Aorta (tissue), 5 donors: ENCODE measurements around the gene GALNTL6. TPM values are rescaled to one million over a fixed set of nuclear protein-coding genes. Genes with fewer than 3 reads are reported as not detected.
A peak's percentile ranks its signal among the peaks of the same experiment; 100 is the strongest.
"Not testable (repeated sequence)": the region's sequence is repeated elsewhere in the genome, so short reads cannot be mapped to it uniquely, and the experiment has no call there.

ENCODE experiments used
- ATAC-seq: fragments of 200-7000 bp; cut with Tn5 transposase; one replicate; pipeline ENCODE4 v1.9.1; 2022; ENCODE audit warnings: moderate library complexity; ENCODE audit not compliant: low FRiP score
- DNase-seq, 2 donors: peaks; one replicate each; pipeline ENCODE4 v3.0.0-alpha.2; 2020
- H3K27ac ChIP-seq, 2 donors: one replicate each; pipeline ENCODE4 v1.5.1; 2013; ENCODE audit warnings: low read length in 2 of 2, mild to moderate bottlenecking in 2 of 2, moderate library complexity in 2 of 2, control low read depth in 1 of 2, inconsistent platforms in 1 of 2, low read depth in 1 of 2
- H3K27me3 ChIP-seq, 2 donors: one replicate each; pipeline ENCODE4 v1.6.1; 2013; ENCODE audit warnings: control low read depth in 1 of 2, low read length in 1 of 2, mild to moderate bottlenecking in 1 of 2, moderate library complexity in 1 of 2; ENCODE audit not compliant: insufficient read depth in 2 of 2, control insufficient read depth in 1 of 2
- H3K36me3 ChIP-seq, 2 donors: one replicate each; pipeline ENCODE4 v1.6.1; 2013; ENCODE audit warnings: control low read depth in 1 of 2, low read length in 1 of 2, mild to moderate bottlenecking in 1 of 2; ENCODE audit not compliant: insufficient read depth in 2 of 2, control insufficient read depth in 1 of 2
- H3K4me1 ChIP-seq, 2 donors: one replicate each; pipeline ENCODE4 v1.6.1; 2013; ENCODE audit warnings: low read length in 2 of 2, control low read depth in 1 of 2, mild to moderate bottlenecking in 1 of 2, moderate library complexity in 1 of 2; ENCODE audit not compliant: insufficient read depth in 2 of 2, control insufficient read depth in 1 of 2
- H3K4me3 ChIP-seq, 2 donors: one replicate each; pipeline ENCODE4 v1.5.1; 2013; ENCODE audit warnings: low read length in 2 of 2, control low read depth in 1 of 2, mild to moderate bottlenecking in 1 of 2
- H3K9me3 ChIP-seq: one replicate; pipeline ENCODE4 v1.6.1; 2013; ENCODE audit warnings: mild to moderate bottlenecking, low read length; ENCODE audit not compliant: control insufficient read depth
- WGBS, 2 donors: extraction: QIAGEN DNeasy Blood & Tissue Kit; methylation state at CpG; one replicate each; pipeline ENCODE4 v1.1.7; 2013; 5-methylcytosine and 5-hydroxymethylcytosine counted together
- intact Hi-C, 2 donors: fragments of 100-400 bp; cut with DNase I; formaldehyde crosslinking; loops; one replicate each; pipeline versions ENCODE4 v1.14.2 to v1.15.0; 2022
- polyA plus RNA-seq, 2 donors: library from polyadenylated mRNA; stranded (reverse); fragments of 200-250 nt; gene quantifications; one replicate each; pipeline ENCODE4 v1.2.3, GENCODE V29; 2013
- total RNA-seq, 2 donors: library from RNA; stranded (reverse); fragmentation: NEBNext Ultra II Directional; extraction: Animal tissue kit (Norgen Biotek cat#: 25700); gene quantifications; one replicate each; pipeline ENCODE4 v1.2.1, GENCODE V29; 2021
- donor health status: healthy with polysubstance abuse.
- donor health status: Bipolar disorder and iron deficiency.
- donor health status: DM: no; HTN: no; CAD: no.
- donor health status: DM: no; HTN: no; CAD: no.
- donor health status: DM: yes; HTN: yes; CAD: no.

Gene GALNTL6
- total and polyA plus RNA-seq, 4 donors: 0.39 to 1.6 (median 0.46) TPM; not detected in 1

GRCh38 chr4:173013232-173013930 is 1200.2 kb downstream of the GALNTL6 start:
- 20% methylated on average over 6 of the region's 6 CpGs for WGBS, 2 donors
- intact Hi-C loops: loop anchor here (5.0 kb wide), 2 partner anchors 244 to 289 kb away; no protein-coding TSS in a partner anchor
- Histone ChIP-seq H3K9me3 (no peaks in the 10 kb centered on the region), H3K27ac (no peak overlapping the region), H3K36me3 (no peaks in the 10 kb centered on the region), H3K4me3 (no peak overlapping the region), H3K27me3 (no peaks in the 10 kb centered on the region), H3K4me1 (no peaks in the 10 kb centered on the region)
- no peak for DNase-seq
- peak; percentile 85 for ATAC-seq

GRCh38 chr4:173014113-173014558 is 1200.9 kb downstream of the GALNTL6 start:
- ATAC-seq (no peak), DNase-seq (peak in 1 of 2 donors; percentile 69)
- H3K9me3 ChIP-seq: no peaks in the 10 kb centered on the region
- H3K27me3 ChIP-seq: no peaks in the 10 kb centered on the region
- H3K27ac ChIP-seq: no peak overlapping the region
- 15 to 16% methylated on average over 4 of the region's 4 CpGs for WGBS, 2 donors
- no peaks in the 10 kb centered on the region for H3K36me3 ChIP-seq
- no peaks in the 10 kb centered on the region for H3K4me1 ChIP-seq
- intact Hi-C loops: loop anchor here (2.0 to 5.0 kb wide), 3 partner anchors 243 to 288 kb away; no protein-coding TSS in a partner anchor
- H3K4me3 ChIP-seq: no peak overlapping the region

GRCh38 chr4:173014836-173015235 is 1201.6 kb downstream of the GALNTL6 start:
- H3K4me3 ChIP-seq: no peak overlapping the region

GRCh38 chr4:173017802-173018201 is 1204.6 kb downstream of the GALNTL6 start:
- H3K4me3 ChIP-seq: no peak overlapping the region
- H3K4me1 ChIP-seq: no peaks in the 10 kb centered on the region
- no peak overlapping the region for H3K27ac ChIP-seq
- intact Hi-C loops: no loop called here
- H3K9me3 ChIP-seq: no peaks in the 10 kb centered on the region
- no peak for DNase-seq
- no peaks in the 10 kb centered on the region for H3K27me3 ChIP-seq
- ATAC-seq: no peak
- H3K36me3 ChIP-seq: no peaks in the 10 kb centered on the region

More at GRCh38 chr4:173014836-173015235, 1201.6 kb downstream of the GALNTL6 start:
- Histone ChIP-seq H3K36me3 (no peaks in the 10 kb centered on the region), H3K4me1 (no peaks in the 10 kb centered on the region), H3K9me3 (no peaks in the 10 kb centered on the region), H3K27me3 (no peaks in the 10 kb centered on the region), H3K27ac (no peak overlapping the region)
- no peak for ATAC-seq
- WGBS, 2 donors: 98% methylated on average over 4 of the region's 4 CpGs
- intact Hi-C loops: loop anchor here (2.0 to 5.0 kb wide), 3 partner anchors 242 to 287 kb away; no protein-coding TSS in a partner anchor
- DNase-seq: no peak

GRCh38 chr4:173018446-173018845 is 1205.2 kb downstream of the GALNTL6 start:
- intact Hi-C loops: no loop called here
- WGBS, 2 donors: 91 to 96% methylated on average over 3 of the region's 3 CpGs
- no peak for DNase-seq
- Histone ChIP-seq H3K27me3 (no peaks in the 10 kb centered on the region), H3K27ac (no peak overlapping the region), H3K36me3 (no peaks in the 10 kb centered on the region), H3K4me1 (no peaks in the 10 kb centered on the region), H3K9me3 (no peaks in the 10 kb centered on the region), H3K4me3 (no peak overlapping the region)
- ATAC-seq: no peak

GRCh38 chr4:173019664-173020063 is 1206.5 kb downstream of the GALNTL6 start:
- Histone ChIP-seq H3K4me3 (no peak overlapping the region), H3K9me3 (no peaks in the 10 kb centered on the region), H3K36me3 (no peaks in the 10 kb centered on the region), H3K27ac (no peak overlapping the region), H3K4me1 (no peaks in the 10 kb centered on the region), H3K27me3 (no peaks in the 10 kb centered on the region)
- ATAC-seq (no peak), DNase-seq (no peak)
- WGBS, 2 donors: 90 to 96% methylated on average over 3 of the region's 3 CpGs
- intact Hi-C loops: loop anchor here in 1 of 2 donors (10.0 kb wide), 1 partner anchor 145 kb away; the partner anchor contains the start of gene GALNT7

- H3K9me3 ChIP-seq, ATAC-seq, H3K4me3 ChIP-seq, H3K27me3 ChIP-seq, DNase-seq, H3K27ac ChIP-seq, H3K4me1 ChIP-seq, H3K36me3 ChIP-seq: not testable (repeated sequence)
- intact Hi-C loops: loop anchor here in 1 of 2 donors (2.0 to 10.0 kb wide), 2 partner anchors 143 to 235 kb away; partner anchors contain the start of gene GALNT7
- 90 to 92% methylated on average over 7 of the region's 7 CpGs for WGBS, 2 donors
These were observed 1208.8 kb downstream of the GALNTL6 start for GRCh38 chr4:173021746-173022573.

GRCh38 chr4:173024203-173024602 is 1211.0 kb downstream of the GALNTL6 start:
- Histone ChIP-seq H3K27ac (no peak overlapping the region), H3K4me3 (no peak overlapping the region), H3K4me1 (no peaks in the 10 kb centered on the region), H3K9me3 (no peaks in the 10 kb centered on the region), H3K27me3 (no peaks in the 10 kb centered on the region), H3K36me3 (no peaks in the 10 kb centered on the region)
- ATAC-seq (no peak), DNase-seq (no peak)
- intact Hi-C loops: loop anchor here (2.0 to 10.0 kb wide), 2 partner anchors 141 to 145 kb away; partner anchors contain the start of gene GALNT7 (in 2 of the 2)
